ENCODE measurements around the gene KCNJ15. TPM values are rescaled to one million over a fixed set of nuclear protein-coding genes. Genes with fewer than 3 reads are reported as not detected.
"Not testable (repeated sequence)": the region's sequence is repeated elsewhere in the genome, so short reads cannot be mapped to it uniquely, and the experiment has no call there.

The KCNJ15 gene
- total RNA-seq, 4 donors from 2014 or later = 5.8 TPM; not detected in 3

DNA sequence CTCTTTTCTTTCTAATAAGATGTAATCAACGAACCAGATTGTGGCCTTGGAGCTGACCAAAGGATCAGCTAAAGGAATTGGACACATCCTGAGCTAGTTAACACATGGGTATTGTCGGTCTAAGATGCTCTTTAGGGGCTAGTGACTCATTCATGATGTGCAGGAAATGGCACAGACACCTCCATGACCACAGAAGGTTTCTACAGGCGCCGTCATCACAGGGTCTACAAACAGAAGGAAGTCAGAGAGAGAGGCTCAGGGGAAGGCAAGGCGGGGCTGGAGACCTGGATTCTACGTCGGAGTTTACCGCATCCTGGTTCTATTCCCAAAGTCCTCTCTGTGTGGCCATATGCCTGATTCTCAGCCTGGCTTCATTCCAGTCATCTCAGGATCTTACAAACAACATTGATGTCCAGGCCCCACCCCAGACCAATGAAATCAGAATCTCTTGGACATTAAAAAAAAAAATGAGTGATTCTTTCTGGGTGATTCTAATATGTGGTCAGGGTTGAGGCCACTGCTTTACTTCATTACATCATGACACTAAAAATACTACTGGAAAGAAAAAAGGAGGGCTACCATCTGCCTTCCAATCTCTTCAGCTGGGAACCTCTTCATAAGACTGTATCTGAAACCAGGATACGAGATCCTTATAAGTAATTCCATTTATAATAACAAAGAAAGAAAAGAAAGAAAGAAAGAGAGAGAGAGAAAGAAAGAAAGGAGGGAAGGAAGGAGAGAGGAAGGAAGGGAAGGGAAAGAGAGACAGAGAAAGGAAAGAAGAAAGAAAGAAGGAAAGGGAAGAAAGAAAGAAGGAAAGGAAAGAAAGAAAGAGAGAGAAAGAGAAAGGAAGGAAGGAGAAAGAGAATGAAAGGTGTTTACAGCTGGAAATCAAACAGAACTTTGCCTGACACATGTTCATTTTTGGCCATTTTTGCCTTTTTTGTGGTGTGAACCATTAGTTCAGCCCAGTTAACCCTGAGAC is 11.6 kb upstream of the KCNJ15 start:
- Histone ChIP-seq H3K27me3 (no peaks in the 10 kb centered on the region), H3K9me3 (no peaks in the 10 kb centered on the region), H3K36me3 (no peaks in the 10 kb centered on the region), H3K4me3 (no peak overlapping the region), H3K27ac (no peak overlapping the region), H3K4me1 (no peaks in the 10 kb centered on the region)
- TF ChIP-seq POLR2A (IDR thresholded peaks at IDR 0.05) = no peak
- TF ChIP-seq, protein P1, sequence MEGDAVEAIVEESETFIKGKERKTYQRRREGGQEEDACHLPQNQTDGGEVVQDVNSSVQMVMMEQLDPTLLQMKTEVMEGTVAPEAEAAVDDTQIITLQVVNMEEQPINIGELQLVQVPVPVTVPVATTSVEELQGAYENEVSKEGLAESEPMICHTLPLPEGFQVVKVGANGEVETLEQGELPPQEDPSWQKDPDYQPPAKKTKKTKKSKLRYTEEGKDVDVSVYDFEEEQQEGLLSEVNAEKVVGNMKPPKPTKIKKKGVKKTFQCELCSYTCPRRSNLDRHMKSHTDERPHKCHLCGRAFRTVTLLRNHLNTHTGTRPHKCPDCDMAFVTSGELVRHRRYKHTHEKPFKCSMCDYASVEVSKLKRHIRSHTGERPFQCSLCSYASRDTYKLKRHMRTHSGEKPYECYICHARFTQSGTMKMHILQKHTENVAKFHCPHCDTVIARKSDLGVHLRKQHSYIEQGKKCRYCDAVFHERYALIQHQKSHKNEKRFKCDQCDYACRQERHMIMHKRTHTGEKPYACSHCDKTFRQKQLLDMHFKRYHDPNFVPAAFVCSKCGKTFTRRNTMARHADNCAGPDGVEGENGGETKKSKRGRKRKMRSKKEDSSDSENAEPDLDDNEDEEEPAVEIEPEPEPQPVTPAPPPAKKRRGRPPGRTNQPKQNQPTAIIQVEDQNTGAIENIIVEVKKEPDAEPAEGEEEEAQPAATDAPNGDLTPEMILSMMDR (IDR thresholded peaks at IDR 0.05) = no peak
- peak in 1 of 3 donors; percentile 50 for DNase-seq

DNA sequence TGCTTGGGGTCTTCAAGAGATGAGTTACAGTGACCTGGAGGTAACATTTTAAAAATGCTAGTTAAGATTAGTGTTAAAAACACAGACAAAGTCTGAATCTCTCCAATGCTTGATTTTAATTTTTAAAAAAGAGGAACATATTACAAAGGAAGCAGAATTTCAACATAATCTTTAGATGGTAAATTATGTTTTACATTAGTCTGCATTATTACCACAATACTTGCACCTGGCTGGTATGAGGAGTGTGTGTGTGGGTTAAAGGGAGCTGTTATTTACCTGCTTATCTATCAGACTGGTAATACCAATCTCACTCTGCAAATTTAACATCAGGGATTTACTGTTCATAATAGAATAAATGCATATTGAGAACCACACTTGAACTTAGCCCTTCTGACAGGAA is 10.3 kb upstream of the KCNJ15 start:
- no peak for TF ChIP-seq POLR2A (IDR thresholded peaks at IDR 0.05)
- TF ChIP-seq, protein P1 (IDR thresholded peaks at IDR 0.05) = no peak
- Histone ChIP-seq H3K27ac (no peak overlapping the region), H3K27me3 (no peaks in the 10 kb centered on the region), H3K4me1 (no peaks in the 10 kb centered on the region), H3K36me3 (no peaks in the 10 kb centered on the region), H3K9me3 (no peaks in the 10 kb centered on the region), H3K4me3 (no peak overlapping the region)
- DNase-seq = no peak

DNA sequence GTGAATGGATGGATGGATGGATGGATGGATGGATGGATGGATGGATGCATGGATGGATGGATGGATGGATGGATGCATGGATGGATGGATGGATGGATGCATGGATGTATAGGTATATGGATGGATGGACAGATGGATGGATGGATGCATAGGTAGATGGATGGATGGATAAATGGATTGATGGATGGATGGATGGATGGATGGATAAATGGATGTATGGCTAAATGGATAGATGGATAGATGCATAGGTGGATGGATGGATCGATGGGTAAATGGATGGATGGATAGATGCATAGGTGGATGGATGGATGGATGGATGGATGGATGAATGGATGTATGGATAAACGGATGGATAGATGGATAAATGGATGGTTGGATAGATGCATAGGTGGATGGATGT is 9.7 kb upstream of the KCNJ15 start:
- H3K4me1 ChIP-seq, H3K27ac ChIP-seq, H3K27me3 ChIP-seq, DNase-seq, H3K9me3 ChIP-seq, H3K36me3 ChIP-seq, H3K4me3 ChIP-seq: not testable (repeated sequence)

DNA sequence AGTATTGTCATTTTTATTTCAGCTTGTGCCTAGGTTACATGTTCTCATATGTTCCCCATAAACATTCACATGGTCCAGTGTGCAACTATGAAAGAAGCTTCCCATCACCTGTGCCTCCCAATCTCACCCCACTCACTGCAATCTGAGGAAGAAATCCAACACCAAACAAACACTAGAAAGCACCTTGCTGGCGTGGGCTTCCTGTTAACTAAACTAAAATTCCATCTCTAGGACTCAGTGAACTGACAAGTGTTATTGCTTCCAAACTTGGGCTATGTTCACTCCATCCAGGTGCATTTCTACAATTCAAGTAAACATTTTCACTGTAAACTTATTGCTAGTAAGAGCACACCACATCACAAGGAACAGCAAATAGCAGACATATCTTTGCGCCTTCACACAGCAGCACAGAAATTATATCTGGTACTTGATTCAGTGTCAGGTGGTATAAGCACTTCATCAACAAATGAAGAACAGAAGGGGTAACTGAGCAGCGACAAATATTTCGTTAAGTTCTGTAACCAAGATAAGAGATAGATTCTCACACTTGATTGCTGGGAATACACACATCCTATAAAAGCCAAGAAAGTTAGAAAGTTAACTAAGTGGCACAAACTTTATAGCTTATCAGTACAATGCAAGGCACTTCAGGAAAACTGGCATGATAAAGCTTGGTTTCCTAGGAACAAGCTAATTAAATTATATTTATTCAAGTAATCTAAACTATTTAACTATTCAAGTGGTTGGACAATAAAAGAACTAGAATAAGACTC is 8.9 kb upstream of the KCNJ15 start:
- H3K27ac ChIP-seq = no peak overlapping the region
- no peaks in the 10 kb centered on the region for H3K4me1 ChIP-seq
- no peaks in the 10 kb centered on the region for H3K27me3 ChIP-seq
- no peak for DNase-seq
- TF ChIP-seq, protein P1 (IDR thresholded peaks at IDR 0.05) = no peak
- TF ChIP-seq POLR2A (IDR thresholded peaks at IDR 0.05) = no peak
- H3K36me3 ChIP-seq = no peaks in the 10 kb centered on the region
- H3K4me3 ChIP-seq = no peak overlapping the region
- H3K9me3 ChIP-seq = no peaks in the 10 kb centered on the region

DNA sequence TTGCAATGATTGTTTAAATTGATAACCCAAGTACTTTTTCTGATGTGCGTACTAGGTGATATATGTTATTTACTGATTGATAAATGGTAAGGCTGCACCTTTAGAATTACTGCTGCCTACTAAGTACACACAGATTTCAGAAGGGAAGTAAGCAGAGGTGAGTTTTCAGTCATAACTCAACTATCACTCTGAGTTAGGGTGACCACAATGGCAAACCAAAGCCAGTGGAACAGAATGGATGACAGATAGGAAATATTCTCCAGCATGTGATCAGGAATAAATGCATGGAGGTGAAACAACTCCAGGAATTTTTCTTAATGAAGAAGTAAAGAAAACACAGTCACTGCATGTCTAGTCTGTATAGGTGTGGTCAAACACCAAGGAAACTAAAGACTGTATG is 7.5 kb upstream of the KCNJ15 start:
- Histone ChIP-seq H3K36me3 (no peaks in the 10 kb centered on the region), H3K9me3 (no peaks in the 10 kb centered on the region)

More for the DNA sequence above, 7.5 kb upstream of the KCNJ15 start:
- Histone ChIP-seq H3K4me1 (no peaks in the 10 kb centered on the region), H3K27me3 (no peaks in the 10 kb centered on the region), H3K27ac (no peak overlapping the region), H3K4me3 (no peak overlapping the region)
- DNase-seq = no peak
- no peak for TF ChIP-seq POLR2A (IDR thresholded peaks at IDR 0.05)
- TF ChIP-seq, protein P1 (IDR thresholded peaks at IDR 0.05) = no peak

All from Peyer's patch (tissue), 4 donors.